NCI-H2196 treated with DMSO at 0.1 percent for 48 hours (cell line): ENCODE measurements around the gene SMTNL1.

Experiments used
- DNase-seq: peaks from one replicate; lab custom pipeline; 2025; ENCODE audit not compliant: unreplicated experiment; lab: John Stamatoyannopoulos, UW

The SMTNL1 gene, protein sequence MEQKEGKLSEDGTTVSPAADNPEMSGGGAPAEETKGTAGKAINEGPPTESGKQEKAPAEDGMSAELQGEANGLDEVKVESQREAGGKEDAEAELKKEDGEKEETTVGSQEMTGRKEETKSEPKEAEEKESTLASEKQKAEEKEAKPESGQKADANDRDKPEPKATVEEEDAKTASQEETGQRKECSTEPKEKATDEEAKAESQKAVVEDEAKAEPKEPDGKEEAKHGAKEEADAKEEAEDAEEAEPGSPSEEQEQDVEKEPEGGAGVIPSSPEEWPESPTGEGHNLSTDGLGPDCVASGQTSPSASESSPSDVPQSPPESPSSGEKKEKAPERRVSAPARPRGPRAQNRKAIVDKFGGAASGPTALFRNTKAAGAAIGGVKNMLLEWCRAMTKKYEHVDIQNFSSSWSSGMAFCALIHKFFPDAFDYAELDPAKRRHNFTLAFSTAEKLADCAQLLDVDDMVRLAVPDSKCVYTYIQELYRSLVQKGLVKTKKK

DNA sequence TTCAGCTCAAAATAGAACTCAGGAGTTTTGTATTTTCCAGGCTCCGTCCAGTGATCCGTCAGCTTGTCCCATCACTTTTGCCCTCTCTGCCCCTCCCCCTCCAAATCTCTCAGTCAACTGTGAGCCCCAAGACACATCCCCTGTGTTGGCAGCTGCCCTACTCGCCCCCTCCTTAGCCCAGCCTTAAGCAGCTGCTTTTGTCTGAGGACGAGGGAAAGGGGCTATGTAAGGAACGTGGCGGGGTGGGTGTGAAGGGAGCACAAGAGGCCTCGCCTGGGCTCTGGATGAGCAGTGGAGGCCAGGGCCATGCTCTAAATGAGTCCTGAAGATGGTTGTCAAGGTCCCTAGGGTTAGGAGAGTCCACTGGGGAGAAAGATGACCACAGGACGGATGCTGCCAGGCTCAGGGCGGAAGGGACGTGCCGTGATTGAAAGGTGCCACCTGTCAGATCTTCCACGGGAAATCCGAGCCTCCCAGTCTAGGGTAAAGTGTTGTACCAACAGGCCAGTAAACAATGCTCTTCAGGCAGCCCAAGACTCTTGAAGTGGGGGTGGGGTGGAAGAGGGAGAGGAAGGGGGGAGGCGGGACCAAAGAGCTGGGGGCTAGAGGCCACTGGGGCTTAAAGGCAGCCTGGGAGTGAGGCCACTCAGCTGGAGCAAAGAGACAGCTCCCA, at the start of gene SMTNL1:
TSS of gene SMTNL1 (plus strand) at position 649 of the 673 bp plus-strand sequence. CDS start 5,048 bp downstream, outside the sequence.
- no peak for DNase-seq

DNA sequence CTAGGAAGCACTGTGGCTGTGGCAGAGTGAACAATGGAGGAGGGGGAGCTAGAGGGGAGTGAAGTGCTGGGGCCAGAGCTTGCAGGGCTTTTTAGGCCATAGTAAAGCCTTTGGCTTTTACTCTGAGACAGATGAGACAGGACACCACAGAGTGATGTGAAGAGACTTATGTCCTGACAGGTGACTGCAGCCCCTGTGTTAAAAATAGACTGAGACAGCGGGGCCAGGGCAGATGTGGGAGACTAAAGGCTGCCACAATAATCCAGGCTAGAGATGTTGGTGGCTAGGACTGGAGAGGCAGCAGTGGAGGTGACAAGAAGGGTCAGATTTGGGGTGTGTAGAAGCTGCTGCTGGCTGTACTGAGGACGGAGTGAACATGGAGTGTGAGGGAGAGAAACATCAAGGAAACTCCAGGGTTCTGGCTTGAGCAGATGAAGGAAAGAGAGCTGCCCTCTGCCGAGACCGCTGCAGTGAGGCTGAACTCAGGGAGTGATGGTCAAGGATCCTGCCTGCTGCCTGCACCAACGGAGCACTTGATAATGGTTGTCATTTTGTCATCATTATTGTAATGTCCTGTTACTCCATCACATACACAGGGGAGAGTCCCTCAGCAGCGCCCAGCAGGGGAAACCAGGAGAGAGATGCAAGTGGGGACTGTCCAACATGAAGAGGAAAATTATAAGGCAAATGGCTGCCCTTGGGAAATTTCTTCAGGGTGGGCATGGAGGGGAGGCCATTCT, 49.3 kb upstream of the SMTNL1 start:
- DNase-seq: no peak

- no peak for DNase-seq
These were observed 46.7 kb upstream of the SMTNL1 start for GRCh38 chr11:57490456-57491248.

DNA sequence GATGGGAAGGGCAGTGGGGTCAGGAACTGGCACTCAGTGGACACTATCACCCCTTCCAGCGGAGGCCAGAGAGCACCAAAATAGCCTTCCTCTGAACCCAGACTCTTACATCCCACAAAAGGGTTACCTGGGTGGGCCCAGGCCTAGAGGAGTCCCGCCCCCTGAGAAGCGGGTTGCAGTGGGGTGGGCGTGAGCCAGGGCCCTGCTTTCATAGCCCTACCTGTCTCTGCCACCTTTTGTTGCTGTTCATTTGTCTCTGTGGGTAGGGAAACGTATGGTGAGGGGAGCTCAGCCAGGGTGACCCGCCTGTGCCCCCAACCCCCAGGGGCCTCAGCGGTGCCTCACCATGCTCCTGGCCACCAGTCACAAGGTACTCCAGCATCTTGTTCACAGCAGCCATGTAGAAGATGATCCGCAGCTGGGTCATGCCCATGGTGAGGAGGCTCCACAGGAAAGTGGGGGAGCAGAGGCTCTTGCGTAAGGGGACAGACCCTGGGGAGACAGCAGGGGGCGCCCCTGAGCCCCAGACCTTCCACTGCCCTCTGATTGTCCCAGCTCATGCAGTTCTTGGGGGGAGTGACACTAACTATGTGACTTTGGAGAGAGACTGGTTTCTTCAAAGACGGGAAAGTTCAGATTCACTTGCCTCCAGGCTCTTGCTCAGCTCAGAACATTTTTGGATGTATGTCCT, 45.9 kb upstream of the SMTNL1 start:
- DNase-seq: no peak

- DNase-seq: peak; percentile 35
These were observed 43.6 kb upstream of the SMTNL1 start for GRCh38 chr11:57493507-57494503.

DNA sequence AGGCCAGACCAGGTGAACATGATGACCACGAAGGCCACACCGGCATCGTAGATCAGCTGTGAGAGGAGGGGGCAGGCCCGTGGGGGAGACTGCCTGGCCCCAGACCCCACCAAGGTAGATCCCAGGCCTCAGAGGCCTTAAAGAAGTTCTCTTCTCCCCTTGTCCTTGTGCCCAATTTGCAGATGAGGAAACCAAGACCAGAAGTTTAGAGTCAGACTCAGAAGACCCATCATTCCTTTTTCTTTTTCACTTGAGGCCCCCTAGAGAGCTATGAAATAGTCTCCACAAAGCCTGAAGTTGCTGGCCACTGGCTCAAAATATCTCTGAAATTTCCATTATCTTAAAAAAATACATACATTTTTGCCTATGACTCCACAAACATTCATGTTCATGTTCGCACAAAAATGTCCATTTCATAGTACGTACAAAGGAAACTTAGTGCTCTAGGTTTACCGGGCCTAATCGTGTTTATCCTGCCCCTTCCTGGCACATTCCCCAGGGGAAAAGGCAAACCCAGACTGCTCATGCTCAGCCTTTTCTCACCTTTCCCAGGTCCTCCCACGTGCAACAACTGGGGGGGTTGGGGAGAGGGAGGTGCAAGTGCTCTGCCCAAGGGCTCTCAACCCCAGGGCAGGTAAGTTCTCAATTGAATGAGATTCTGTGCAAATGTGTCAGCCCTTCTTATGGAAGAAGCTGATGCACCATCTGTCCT, 41.1 kb upstream of the SMTNL1 start:
- no peak for DNase-seq

GRCh38 chr11:57497303-57498247, 39.8 kb upstream of the SMTNL1 start:
- no peak for DNase-seq

- no peak for DNase-seq
These were observed 38.9 kb upstream of the SMTNL1 start for GRCh38 chr11:57498540-57498939.

GRCh38 chr11:57499413-57499982, 37.9 kb upstream of the SMTNL1 start:
- peak; percentile 89 for DNase-seq

DNA sequence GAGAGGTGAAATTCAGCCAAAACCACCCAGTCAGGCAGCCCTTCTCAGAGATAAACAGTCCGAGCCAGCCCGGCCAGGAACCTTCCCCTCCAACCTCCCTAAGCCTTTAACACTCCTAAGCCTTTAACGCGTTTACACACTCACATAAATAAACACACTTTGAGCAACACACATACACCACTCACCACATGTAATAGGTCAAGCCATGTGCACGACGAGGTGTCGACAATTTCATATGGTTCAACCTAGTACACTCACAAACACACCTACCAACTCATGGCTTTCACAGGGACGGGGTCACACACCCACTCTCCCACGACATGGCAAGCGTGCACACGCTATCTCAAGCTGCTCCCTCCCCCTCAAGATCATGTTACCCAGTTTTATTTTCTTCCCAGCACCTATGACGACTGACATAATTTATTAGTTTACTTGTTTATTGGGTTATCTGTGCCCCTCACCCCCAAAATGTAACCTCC, 37.4 kb upstream of the SMTNL1 start:
- DNase-seq: no peak

DNA sequence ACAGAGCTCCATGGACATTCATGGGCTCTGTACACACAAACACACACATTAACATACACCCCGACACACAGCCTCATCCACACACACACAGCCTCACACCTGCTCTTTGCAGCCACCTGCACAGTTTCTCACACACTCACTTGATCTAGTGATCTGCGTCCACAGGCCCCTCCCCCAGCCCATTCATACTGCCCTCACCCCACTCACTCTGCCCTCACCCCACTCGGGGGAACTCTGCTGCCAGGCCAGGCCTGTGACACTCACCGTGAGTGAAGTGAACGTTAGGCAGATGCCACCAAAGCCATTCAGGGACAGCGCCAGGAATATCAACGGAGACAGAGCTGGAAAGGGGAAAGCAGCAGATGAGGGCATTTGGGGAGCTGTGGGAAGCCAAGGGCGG, 36.9 kb upstream of the SMTNL1 start:
- DNase-seq: no peak

DNA sequence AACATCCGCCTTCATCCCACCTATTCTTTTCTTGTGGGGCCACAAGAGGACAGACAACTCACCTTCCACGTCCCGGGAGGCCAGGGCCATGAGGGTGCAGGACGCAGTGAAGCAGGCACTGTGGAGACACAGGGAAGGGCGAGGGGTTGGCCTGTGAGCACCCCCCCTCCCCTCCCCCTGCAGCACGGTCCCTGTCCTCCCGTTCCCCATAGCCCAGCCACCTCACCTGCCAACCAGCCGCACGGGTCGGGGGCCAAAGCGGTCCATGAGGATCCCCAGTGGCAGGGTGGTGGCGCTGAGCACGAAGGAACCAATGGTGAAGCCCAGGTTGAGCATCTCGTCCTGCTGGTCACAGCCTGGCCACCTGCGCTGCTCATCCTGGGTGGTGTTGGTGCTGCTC, 36.5 kb upstream of the SMTNL1 start:
- DNase-seq: no peak

GRCh38 chr11:57501953-57502352, 35.4 kb upstream of the SMTNL1 start:
- DNase-seq: no peak

GRCh38 chr11:57502376-57502775, 35.0 kb upstream of the SMTNL1 start:
- DNase-seq: no peak

DNA sequence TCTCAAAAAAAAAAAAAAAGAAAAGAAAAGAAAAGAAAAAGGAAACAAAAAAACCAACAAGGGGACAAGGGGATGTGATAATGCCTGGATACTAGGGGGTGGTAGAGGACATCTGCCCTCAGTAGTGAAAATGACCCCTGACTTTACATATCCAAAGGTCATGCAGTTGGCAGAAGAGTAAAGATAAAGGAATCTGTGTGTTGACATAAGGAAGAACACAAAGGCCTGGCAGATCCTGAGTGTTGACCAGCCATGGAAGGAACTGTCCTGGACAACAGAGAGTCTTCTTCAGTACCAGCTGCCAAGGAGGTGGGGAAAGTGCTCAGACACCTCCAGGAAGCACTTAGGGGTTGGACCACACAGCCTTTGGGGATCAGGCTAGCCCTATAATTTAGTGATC, 34.5 kb upstream of the SMTNL1 start:
- no peak for DNase-seq

- DNase-seq: no peak
These were observed 32.9 kb upstream of the SMTNL1 start for GRCh38 chr11:57504511-57504910.

DNA sequence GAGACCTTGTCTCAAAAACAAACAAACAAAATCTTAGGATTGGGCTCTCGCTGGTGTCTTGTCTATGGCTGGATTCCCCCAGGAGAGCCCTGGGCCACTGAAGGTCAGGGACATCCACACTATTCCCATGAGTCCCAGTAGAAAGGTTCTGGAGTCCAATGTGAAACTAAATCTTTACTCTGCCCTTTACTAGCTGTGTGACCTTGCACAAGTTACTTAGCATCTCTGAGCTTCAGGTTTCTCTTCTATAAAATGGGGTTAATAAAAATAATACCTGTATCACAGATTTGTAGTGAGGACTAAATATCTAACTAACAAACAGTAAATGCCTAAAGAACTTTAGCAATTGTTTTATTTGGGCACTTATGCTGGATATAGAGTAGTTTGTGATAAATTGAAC, 30.9 kb upstream of the SMTNL1 start:
- DNase-seq: no peak
